Stimulated activated CD4-positive, alpha-beta T cell treated with anti-CD3 and anti-CD28 coated beads, TNF-alpha, amount 100 ng/mL, for 48 hours (primary cell): Measurements from ENCODE around the gene IZUMO4.

Source experiments
- DNase-seq, 3 donors: peaks; one replicate each; pipeline ENCODE4 v3.0.0-alpha.2; 2020; ENCODE audit warnings: low read depth in 3 of 3

Gene IZUMO4

DNA sequence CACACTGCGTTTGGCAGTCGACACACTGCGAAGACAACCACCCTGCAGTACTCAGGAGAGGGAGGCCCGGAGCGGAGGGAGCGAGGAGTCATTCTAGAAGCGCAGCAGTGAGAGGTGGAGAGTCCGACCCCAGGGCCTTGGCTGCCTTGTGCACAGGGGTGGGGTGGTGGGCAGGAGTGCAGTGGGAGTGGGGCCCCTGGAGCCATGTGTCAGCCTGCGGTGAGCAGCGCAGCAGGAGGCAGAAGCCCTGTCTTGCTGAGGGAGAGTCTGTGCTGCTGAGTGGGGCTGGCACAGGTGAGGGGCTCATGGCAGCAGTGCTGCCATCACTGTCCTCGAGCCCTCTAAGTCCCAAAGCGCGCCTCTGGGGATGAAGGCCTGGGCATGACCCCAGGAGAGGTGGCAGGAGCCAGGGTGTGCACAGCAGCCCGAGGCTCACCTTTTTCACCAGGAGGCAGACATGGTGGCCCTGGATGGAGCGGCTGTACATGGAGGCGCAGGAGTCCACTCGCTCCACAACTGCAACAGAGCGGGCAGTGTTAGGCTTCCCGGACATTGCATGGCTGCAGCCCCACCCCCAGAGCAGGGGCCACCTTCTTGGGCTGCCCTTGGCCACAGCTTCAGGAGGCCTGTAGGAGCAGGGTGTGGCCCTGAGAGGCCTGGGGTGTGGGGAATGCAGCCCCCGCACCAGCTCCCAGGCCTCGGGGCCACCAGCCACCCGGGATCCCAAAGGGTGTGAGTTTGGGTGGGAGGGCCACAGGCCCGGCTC, 11.7 kb downstream of the IZUMO4 start:
- no peak for DNase-seq

- no peak for DNase-seq
Measured at GRCh38 chr19:2109046-2109864, 12.5 kb downstream of the IZUMO4 start.

- DNase-seq, result no peak
Measured at GRCh38 chr19:2110822-2111221, 14.1 kb downstream of the IZUMO4 start.

DNA sequence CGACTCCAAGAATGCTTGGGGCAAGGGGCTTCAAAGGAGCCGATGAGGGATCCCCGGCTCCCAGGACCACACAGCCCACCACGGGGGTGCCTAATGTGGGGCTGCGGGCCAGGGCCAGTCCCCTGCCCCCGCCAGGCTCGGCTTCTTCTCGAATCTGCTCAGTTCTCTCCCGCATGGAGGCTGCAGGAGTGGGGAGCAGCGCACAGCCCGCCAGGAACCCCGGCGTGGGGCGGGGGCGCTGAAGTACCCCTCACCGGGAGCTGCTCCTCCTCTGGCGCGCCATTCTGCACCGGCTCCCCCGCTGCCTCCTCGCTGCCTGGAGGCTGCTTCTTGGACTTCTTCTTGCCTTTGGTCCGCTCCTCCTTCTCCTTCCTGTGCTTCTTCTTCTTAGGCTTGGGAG, 14.7 kb downstream of the IZUMO4 start:
- no peak for DNase-seq

DNA sequence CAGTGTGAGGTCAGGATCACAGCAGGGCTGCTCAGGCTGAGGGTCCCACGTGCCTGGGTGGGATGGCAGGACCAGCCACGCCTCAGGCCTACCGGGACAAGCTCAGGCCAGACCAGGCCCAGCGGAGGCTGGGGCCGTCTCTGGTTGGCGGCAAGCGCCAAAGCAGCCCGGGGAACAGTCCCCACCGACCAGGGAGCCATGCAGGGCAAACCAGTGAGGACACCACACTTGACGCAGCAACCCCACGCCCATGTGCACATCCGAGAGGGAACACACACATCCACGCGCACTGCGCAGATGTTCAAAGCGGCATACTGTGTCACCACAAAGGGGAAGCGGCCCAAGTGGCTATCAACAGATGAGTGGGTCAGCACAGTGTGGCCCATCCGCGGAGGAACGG, 15.2 kb downstream of the IZUMO4 start:
- DNase-seq, result no peak

- DNase-seq, result no peak
Measured at GRCh38 chr19:2112516-2113320, 16.0 kb downstream of the IZUMO4 start.

DNA sequence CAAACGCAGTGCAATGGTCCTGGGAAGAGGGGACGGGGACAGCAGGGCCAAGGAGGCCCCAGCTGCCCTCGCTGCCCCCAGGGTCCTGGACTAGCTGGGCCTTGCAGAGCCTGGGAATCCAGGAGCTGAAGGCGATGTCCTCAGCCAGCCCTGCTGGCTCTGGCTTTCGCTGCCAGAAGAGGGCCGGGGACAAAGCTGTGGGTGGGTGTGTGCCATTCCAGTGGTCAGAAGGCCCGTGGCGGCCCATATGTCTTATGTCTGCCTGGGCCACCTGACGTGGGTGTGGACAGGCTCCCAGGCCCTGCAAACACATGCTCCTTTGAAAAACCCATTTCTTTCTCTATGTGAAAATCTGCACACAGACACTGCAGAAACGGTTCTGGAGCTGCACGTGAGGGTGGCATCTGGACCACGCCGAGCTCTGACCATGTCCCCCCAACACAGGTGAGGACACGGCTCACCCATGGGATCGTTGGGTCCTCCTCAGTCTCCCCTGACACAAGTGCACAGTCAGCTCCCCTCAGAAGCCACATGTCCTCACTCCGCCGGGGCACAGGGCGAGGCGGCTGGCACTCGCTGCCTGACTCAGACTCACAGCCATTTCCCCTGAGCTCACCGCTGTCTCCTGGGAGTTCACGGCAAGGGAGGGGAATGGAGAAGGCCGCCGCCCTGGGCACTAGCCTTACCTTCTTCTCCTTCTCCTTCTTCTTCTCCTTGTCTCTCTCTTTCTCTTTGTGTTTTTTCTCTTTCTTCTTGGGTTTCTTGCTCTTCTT, 16.9 kb downstream of the IZUMO4 start:
- DNase-seq, result no peak

GRCh38 chr19:2114218-2114617, 17.5 kb downstream of the IZUMO4 start:
- no peak for DNase-seq

GRCh38 chr19:2114821-2115220, 18.1 kb downstream of the IZUMO4 start:
- DNase-seq, result no peak

DNA sequence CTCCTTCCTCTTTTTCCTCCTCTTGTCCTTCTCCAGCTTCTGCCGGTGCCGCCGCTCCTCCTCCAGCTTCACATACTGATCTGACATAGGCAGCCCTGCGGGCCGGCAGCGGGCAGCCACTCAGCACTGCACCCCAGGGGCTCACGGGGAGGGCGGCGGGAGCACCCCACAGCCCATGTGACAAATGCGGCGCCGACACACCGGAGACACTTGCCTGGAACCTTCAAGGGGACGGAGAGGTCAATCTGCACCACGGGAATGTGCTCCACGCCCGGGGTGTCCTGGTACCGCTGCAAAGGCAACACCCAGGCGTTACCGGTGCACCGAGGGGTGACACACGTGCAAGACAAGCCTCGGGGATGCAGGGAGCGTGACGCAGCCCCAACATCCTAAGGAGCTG, 18.6 kb downstream of the IZUMO4 start:
- no peak for DNase-seq

- no peak for DNase-seq
Measured at GRCh38 chr19:2115911-2116426, 19.3 kb downstream of the IZUMO4 start.

- DNase-seq, result no peak
Measured at GRCh38 chr19:2116507-2116906, 19.8 kb downstream of the IZUMO4 start.

DNA sequence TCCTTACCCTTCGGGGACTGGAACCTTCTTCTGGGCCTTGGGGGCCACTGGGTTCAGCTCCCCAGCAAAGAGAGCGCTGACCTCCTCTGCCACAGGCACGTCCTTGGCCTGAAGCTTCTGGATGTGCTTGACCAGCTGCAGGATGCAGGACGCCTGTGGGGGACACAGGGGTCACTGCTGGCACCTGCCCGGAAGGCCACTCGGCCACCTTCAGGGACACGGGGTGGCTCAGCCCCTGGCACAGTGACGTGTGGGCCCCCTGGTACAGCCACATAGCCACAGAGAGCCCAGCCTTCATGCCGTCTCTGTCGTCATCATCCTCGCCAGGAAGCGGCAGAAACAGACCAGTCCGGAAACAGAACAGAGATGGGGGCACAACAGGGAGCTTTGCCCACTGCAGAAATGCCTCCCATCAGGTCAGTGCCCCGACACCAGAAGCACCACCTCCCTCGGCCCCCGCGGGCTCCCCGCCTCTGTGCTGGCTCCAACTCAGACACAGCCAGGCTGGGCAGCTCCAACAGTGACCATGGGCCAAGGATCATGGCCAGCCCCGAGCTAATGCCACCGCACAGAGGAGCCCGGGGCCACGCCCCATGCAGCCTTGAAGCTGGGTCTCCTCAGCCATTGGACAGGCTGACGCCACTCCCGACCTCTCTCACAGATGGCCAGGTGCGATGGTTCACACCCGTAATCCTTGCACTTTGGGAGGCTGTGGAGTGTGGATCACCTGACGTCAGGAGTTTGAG, 20.7 kb downstream of the IZUMO4 start:
- no peak for DNase-seq

GRCh38 chr19:2118438-2118837, 21.7 kb downstream of the IZUMO4 start:
- no peak for DNase-seq

GRCh38 chr19:2119921-2120785, 23.4 kb downstream of the IZUMO4 start:
- no peak for DNase-seq

DNA sequence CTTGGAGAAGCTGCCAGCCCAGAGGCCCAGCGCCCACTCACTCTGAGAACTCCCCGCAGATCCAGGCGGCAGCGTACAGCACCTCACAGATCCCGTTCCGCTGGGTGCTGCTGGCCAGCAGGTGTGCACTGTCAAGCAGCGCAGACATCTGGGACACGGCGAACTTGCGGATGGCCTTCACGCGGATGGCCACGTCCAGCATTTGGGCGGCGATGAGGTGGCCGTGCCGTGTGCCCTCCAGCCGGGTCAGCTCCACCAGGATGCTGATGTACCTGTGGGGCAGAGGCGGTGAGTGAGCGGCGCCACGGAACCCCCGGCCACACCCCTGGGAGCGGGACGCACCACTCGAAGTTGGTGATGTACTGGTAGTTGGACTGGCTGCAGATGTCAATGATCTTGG, 24.1 kb downstream of the IZUMO4 start:
- no peak for DNase-seq

GRCh38 chr19:2121416-2122051, 24.8 kb downstream of the IZUMO4 start:
- DNase-seq, result no peak

GRCh38 chr19:2122251-2122650, 25.5 kb downstream of the IZUMO4 start:
- DNase-seq, result no peak

- no peak for DNase-seq
Measured at GRCh38 chr19:2122982-2123381, 26.3 kb downstream of the IZUMO4 start.
